Measurements from ENCODE around the gene HGS.

GRCh38 chr17:81635973-81636504, 47.8 kb upstream of the HGS start:
- TF ChIP-seq POLR2AphosphoS5 (IDR thresholded peaks at IDR 0.05), result no peak
- no peak for TF ChIP-seq CTCF (IDR thresholded peaks at IDR 0.05)

All from prostate gland (tissue), 2 donors.